ENCODE measurements around the gene TEAD1. TPM values are rescaled to one million over a fixed set of nuclear protein-coding genes. Genes with fewer than 3 reads are reported as not detected.

The TEAD1 gene
- total RNA-seq, 2 donors from 2014 or later = 76.4 to 94.4 TPM

DNA sequence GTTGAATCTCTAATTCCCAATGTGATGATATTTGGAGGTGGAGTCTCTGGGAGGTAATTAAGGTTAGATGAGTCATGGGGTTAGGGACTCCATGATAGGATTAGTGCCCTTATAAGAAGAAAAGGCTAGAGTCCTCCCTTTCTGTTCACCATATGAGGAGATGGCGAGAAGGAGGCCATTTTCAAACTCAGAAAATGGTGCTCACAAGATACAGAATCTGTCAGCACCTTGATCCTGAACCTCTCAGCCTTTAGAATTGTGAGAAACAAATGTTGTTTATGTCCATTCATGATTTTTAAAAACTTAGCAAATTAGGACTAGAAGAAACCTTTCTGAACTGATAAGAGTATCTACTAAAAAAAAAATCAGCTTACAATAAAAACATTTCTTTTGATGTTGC lies 277.2 kb downstream of the TEAD1 start:
- H3K9me3 Mint-ChIP-seq = peaks cover 14% of the 10 kb centered on the region

DNA sequence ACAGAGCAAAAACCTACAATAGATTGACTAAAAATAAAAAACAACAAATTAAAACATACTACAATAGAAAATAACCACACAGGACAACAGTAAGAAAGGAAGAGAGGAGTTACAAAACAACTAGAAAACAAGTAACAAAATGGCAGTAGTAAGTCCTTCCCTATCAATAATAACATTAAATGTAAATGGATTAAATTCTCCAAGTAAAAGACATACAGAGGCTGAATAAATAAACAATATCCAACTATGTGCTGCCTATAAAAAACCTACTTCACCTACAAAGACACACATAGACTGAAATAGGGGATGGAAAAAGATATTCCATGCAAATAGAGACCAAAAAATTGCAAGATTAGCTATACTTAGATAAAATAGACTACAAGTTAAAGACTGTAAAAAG lies 277.9 kb downstream of the TEAD1 start:
- Histone ChIP-seq H3K4me3 (ENCODE audit: low read length) (no peak overlapping the region), H3K9me3 (ENCODE audit: control insufficient read depth, low read length) (peaks cover 16% of the 10 kb centered on the region), H3K4me1 (ENCODE audit: control insufficient read depth, insufficient read depth, low read length) (no peaks in the 10 kb centered on the region), H3K9ac (ENCODE audit: extremely low read depth, low read length, poor library complexity, severe bottlenecking) (no peak overlapping the region), H3K27me3 (ENCODE audit: control insufficient read depth, insufficient read depth, low read length, poor library complexity, severe bottlenecking) (no peaks in the 10 kb centered on the region), H3K36me3 (ENCODE audit: control insufficient read depth, insufficient read depth, low read length) (no peaks in the 10 kb centered on the region), H3K27ac (ENCODE audit: low read depth, low read length) (no peak overlapping the region)
- Mint-ChIP-seq H3K36me3 (ENCODE audit: low read depth) (no peaks in the 10 kb centered on the region), H3K9me3 (peaks cover 14% of the 10 kb centered on the region), H3K27me3 (ENCODE audit: insufficient read depth) (no peaks in the 10 kb centered on the region), H3K4me3 (no peak overlapping the region), H3K4me1 (no peaks in the 10 kb centered on the region), H3K27ac (no peak overlapping the region)
- no peak for DNase-seq
- TF ChIP-seq, protein P1, sequence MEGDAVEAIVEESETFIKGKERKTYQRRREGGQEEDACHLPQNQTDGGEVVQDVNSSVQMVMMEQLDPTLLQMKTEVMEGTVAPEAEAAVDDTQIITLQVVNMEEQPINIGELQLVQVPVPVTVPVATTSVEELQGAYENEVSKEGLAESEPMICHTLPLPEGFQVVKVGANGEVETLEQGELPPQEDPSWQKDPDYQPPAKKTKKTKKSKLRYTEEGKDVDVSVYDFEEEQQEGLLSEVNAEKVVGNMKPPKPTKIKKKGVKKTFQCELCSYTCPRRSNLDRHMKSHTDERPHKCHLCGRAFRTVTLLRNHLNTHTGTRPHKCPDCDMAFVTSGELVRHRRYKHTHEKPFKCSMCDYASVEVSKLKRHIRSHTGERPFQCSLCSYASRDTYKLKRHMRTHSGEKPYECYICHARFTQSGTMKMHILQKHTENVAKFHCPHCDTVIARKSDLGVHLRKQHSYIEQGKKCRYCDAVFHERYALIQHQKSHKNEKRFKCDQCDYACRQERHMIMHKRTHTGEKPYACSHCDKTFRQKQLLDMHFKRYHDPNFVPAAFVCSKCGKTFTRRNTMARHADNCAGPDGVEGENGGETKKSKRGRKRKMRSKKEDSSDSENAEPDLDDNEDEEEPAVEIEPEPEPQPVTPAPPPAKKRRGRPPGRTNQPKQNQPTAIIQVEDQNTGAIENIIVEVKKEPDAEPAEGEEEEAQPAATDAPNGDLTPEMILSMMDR (conservative IDR thresholded peaks at IDR 0.05) = no peak

More for the DNA sequence above, 277.2 kb downstream of the TEAD1 start:
- TF ChIP-seq, protein P1 (conservative IDR thresholded peaks at IDR 0.05) = no peak
- Histone ChIP-seq H3K36me3 (ENCODE audit: control insufficient read depth, insufficient read depth, low read length) (no peaks in the 10 kb centered on the region), H3K27me3 (ENCODE audit: control insufficient read depth, insufficient read depth, low read length, poor library complexity, severe bottlenecking) (no peaks in the 10 kb centered on the region), H3K4me1 (ENCODE audit: control insufficient read depth, insufficient read depth, low read length) (no peaks in the 10 kb centered on the region), H3K27ac (ENCODE audit: low read depth, low read length) (no peak overlapping the region), H3K4me3 (ENCODE audit: low read length) (no peak overlapping the region), H3K9me3 (ENCODE audit: control insufficient read depth, low read length) (peaks cover 19% of the 10 kb centered on the region), H3K9ac (ENCODE audit: extremely low read depth, low read length, poor library complexity, severe bottlenecking) (no peak overlapping the region)
- Mint-ChIP-seq H3K27ac (no peak overlapping the region), H3K36me3 (ENCODE audit: low read depth) (no peaks in the 10 kb centered on the region), H3K4me3 (no peak overlapping the region), H3K4me1 (peaks cover 1% of the 10 kb centered on the region), H3K27me3 (ENCODE audit: insufficient read depth) (no peaks in the 10 kb centered on the region)
- no peak for DNase-seq
- 100% methylated on average over 1 of the region's 1 CpG for WGBS, 2 experiments (ENCODE audit: insufficient coverage in 1 of 2, insufficient read length in 1 of 2)

DNA sequence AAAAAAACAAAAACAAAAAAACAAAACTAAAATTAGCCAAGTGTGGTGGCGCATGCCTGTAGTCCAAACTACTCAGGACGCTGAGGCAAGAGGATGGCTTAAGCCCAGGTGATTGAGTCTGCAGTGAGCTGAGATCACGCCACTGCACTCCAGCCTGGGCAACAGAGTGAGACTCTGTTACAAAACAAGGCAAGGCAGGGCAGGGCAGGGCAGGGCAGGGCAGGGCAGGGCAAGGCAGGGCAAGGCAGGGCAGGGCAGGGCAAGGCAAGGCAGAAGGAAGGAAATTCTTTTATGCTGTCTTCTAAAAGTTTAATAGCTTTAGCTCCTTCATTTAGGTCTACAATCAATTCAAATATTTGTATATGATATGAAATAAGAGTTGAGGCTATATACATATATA lies 284.8 kb downstream of the TEAD1 start:
- Mint-ChIP-seq H3K36me3 (ENCODE audit: low read depth) (no peaks in the 10 kb centered on the region), H3K4me3 (no peak overlapping the region), H3K27ac (no peak overlapping the region), H3K4me1 (no peaks in the 10 kb centered on the region), H3K27me3 (ENCODE audit: insufficient read depth) (peaks cover 4% of the 10 kb centered on the region), H3K9me3 (no peaks in the 10 kb centered on the region)
- no peak overlapping the region for H3K27ac ChIP-seq (ENCODE audit: low read depth, low read length)
- no peaks in the 10 kb centered on the region for H3K4me1 ChIP-seq (ENCODE audit: control insufficient read depth, insufficient read depth, low read length)
- no peak overlapping the region for H3K4me3 ChIP-seq (ENCODE audit: low read length)
- H3K9me3 ChIP-seq (ENCODE audit: control insufficient read depth, low read length) = no peaks in the 10 kb centered on the region
- H3K36me3 ChIP-seq (ENCODE audit: control insufficient read depth, insufficient read depth, low read length) = no peaks in the 10 kb centered on the region
- TF ChIP-seq, protein P1 (conservative IDR thresholded peaks at IDR 0.05) = no peak
- H3K27me3 ChIP-seq (ENCODE audit: control insufficient read depth, insufficient read depth, low read length, poor library complexity, severe bottlenecking) = no peaks in the 10 kb centered on the region
- H3K9ac ChIP-seq (ENCODE audit: extremely low read depth, low read length, poor library complexity, severe bottlenecking) = no peak overlapping the region
- no peak for DNase-seq
- 84 to 92% methylated on average over 3 of the region's 3 CpGs for WGBS, 2 experiments (ENCODE audit: insufficient coverage in 1 of 2, insufficient read length in 1 of 2)
